GM23338 (cell line): ENCODE results near the gene PHOX2A.

Experiments used
- CREB1 ChIP-seq: fragments of 250-450 bp; sonication (Bioruptor Pico); IDR thresholded peaks from 2 replicates; pipeline ENCODE4 v1.5.0; 2020; ENCODE audit warnings: low read depth, mild to moderate bottlenecking, moderate library complexity
- EZH2 ChIP-seq: fragments of 200-600 bp; sonication (generic); IDR thresholded peaks from one replicate; pipeline ENCODE4 v1.8.0; 2017; ENCODE audit warnings: antibody characterized with exemption, mild to moderate bottlenecking, low read depth; ENCODE audit not compliant: unreplicated experiment
- EZH2phosphoT487 ChIP-seq: fragments of 200-600 bp; sonication (generic); IDR thresholded peaks from one replicate; pipeline ENCODE4 v1.8.1; 2018; ENCODE audit warnings: antibody characterized with exemption; ENCODE audit not compliant: unreplicated experiment
- JUNB ChIP-seq: IDR thresholded peaks from one replicate; pipeline ENCODE4 v1.6.1; 2016; ENCODE audit warnings: antibody characterized with exemption; ENCODE audit not compliant: unreplicated experiment
- POLR2AphosphoS5 ChIP-seq: IDR thresholded peaks from 2 replicates; pipeline ENCODE4 v1.6.1; 2016; ENCODE audit warnings: antibody characterized with exemption, low read depth
- ZNF331 ChIP-seq: fragments of 250-450 bp; sonication (Bioruptor Pico); IDR thresholded peaks from 2 replicates; pipeline ENCODE4 v1.5.0; 2020; ENCODE audit warnings: low read depth, mild to moderate bottlenecking, moderate library complexity
- TF ChIP-seq, protein P1 (sequence below), 2 experiments: fragments of 200-600 bp in 1 of 2; sonication (generic) in 1 of 2; conservative IDR thresholded peaks; 2 replicates each; pipeline versions ENCODE4 v1.5.1 to v1.6.1; 2016 to 2017; ENCODE audit warnings: antibody characterized with exemption in 2 of 2, low read depth in 2 of 2, mild to moderate bottlenecking in 2 of 2, moderate library complexity in 1 of 2
- TF ChIP-seq, protein P2 (sequence below): IDR thresholded peaks from one replicate; pipeline ENCODE4 v1.6.1; 2018; ENCODE audit warnings: antibody characterized with exemption; ENCODE audit not compliant: unreplicated experiment
- TF ChIP-seq, protein P3 (sequence below): IDR thresholded peaks from 2 replicates; pipeline ENCODE4 v1.6.1; 2016; ENCODE audit warnings: antibody characterized with exemption

DNA sequence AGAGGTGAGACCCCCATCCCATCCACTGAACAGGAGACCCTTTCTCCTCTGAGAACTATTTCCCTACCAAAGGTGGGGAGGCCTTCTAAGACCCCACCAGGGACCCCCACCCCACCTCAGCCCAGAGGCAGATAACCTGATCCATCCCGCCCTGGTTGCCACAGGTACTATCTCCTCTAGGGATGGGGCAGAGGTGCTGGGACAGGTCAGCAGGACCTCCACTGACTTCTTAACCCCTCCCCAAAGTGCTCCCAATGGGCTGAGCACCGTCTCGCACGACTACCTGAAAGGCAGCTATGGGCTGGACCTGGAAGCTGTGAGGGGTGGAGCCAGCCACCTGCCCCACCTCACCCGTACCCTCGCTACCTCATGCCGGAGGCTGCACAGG lies 15.1 kb downstream of the PHOX2A start:
- TF ChIP-seq EZH2phosphoT487 (no peak), EZH2 (no peak), POLR2AphosphoS5 (no peak), ZNF331 (no peak), CREB1 (CRISPR knock-in tag) (no peak), JUNB (no peak)
- TF ChIP-seq, protein P1, sequence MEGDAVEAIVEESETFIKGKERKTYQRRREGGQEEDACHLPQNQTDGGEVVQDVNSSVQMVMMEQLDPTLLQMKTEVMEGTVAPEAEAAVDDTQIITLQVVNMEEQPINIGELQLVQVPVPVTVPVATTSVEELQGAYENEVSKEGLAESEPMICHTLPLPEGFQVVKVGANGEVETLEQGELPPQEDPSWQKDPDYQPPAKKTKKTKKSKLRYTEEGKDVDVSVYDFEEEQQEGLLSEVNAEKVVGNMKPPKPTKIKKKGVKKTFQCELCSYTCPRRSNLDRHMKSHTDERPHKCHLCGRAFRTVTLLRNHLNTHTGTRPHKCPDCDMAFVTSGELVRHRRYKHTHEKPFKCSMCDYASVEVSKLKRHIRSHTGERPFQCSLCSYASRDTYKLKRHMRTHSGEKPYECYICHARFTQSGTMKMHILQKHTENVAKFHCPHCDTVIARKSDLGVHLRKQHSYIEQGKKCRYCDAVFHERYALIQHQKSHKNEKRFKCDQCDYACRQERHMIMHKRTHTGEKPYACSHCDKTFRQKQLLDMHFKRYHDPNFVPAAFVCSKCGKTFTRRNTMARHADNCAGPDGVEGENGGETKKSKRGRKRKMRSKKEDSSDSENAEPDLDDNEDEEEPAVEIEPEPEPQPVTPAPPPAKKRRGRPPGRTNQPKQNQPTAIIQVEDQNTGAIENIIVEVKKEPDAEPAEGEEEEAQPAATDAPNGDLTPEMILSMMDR (conservative IDR thresholded peaks at IDR 0.05; ENCODE audit: low read depth in 2 of 2): no peak
- TF ChIP-seq, protein P2, sequence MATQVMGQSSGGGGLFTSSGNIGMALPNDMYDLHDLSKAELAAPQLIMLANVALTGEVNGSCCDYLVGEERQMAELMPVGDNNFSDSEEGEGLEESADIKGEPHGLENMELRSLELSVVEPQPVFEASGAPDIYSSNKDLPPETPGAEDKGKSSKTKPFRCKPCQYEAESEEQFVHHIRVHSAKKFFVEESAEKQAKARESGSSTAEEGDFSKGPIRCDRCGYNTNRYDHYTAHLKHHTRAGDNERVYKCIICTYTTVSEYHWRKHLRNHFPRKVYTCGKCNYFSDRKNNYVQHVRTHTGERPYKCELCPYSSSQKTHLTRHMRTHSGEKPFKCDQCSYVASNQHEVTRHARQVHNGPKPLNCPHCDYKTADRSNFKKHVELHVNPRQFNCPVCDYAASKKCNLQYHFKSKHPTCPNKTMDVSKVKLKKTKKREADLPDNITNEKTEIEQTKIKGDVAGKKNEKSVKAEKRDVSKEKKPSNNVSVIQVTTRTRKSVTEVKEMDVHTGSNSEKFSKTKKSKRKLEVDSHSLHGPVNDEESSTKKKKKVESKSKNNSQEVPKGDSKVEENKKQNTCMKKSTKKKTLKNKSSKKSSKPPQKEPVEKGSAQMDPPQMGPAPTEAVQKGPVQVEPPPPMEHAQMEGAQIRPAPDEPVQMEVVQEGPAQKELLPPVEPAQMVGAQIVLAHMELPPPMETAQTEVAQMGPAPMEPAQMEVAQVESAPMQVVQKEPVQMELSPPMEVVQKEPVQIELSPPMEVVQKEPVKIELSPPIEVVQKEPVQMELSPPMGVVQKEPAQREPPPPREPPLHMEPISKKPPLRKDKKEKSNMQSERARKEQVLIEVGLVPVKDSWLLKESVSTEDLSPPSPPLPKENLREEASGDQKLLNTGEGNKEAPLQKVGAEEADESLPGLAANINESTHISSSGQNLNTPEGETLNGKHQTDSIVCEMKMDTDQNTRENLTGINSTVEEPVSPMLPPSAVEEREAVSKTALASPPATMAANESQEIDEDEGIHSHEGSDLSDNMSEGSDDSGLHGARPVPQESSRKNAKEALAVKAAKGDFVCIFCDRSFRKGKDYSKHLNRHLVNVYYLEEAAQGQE: no peak
- TF ChIP-seq, protein P3, sequence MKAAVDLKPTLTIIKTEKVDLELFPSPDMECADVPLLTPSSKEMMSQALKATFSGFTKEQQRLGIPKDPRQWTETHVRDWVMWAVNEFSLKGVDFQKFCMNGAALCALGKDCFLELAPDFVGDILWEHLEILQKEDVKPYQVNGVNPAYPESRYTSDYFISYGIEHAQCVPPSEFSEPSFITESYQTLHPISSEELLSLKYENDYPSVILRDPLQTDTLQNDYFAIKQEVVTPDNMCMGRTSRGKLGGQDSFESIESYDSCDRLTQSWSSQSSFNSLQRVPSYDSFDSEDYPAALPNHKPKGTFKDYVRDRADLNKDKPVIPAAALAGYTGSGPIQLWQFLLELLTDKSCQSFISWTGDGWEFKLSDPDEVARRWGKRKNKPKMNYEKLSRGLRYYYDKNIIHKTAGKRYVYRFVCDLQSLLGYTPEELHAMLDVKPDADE: no peak
